HepG2 (cell line): Measurements from ENCODE around the gene CAMK2D. TPM values are rescaled to one million over a fixed set of nuclear protein-coding genes. Genes with fewer than 3 reads are reported as not detected.
A peak's percentile ranks its signal among the peaks of the same experiment; 100 is the strongest.

Experiments used
- ELF3 ChIP-seq: IDR thresholded peaks from 2 replicates; pipeline ENCODE4 v1.6.1; 2016; ENCODE audit warnings: missing genetic modification reagents, missing compliant biosample characterization
- HDAC1 ChIP-seq: sonication (generic); formaldehyde crosslinking; IDR thresholded peaks from 2 replicates; pipeline ENCODE4 v1.5.1; 2020; ENCODE audit warnings: mild to moderate bottlenecking, missing genetic modification reagents
- PCBP1 ChIP-seq: fragments of 200-400 bp; formaldehyde crosslinking; IDR thresholded peaks from 2 replicates; pipeline ENCODE4 v1.6.1; 2017; ENCODE audit warnings: mild to moderate bottlenecking, low read depth, low read length, borderline replicate concordance
- YEATS2 ChIP-seq: sonication (generic); formaldehyde crosslinking; IDR thresholded peaks from 2 replicates; pipeline ENCODE4 v1.4.0; 2020; ENCODE audit warnings: missing genetic modification reagents, borderline replicate concordance
- ZNF343 ChIP-seq: sonication (generic); formaldehyde crosslinking; IDR thresholded peaks from 2 replicates; pipeline ENCODE4 v1.4.0; 2020; ENCODE audit warnings: mild to moderate bottlenecking, missing genetic modification reagents
- polyA plus RNA-seq, 8 experiments: library from polyadenylated mRNA; depleted of rRNA in 3 of 8; stranded (reverse) in 7 of 8; unstranded in 1 of 8; fragments of >200 nt; fragmentation: Illumina TruSeq in 4 of 8; extraction: Trizol in 4 of 8; gene quantifications; 2 replicates each; pipeline versions ENCODE4 v1.2.1 to v1.2.3, GENCODE V29; 2011 to 2016; ENCODE audit warnings: low read depth in 4 of 8, missing spikeins in 1 of 8, mixed read lengths in 1 of 8; ENCODE audit not compliant: insufficient read depth in 1 of 8
- total RNA-seq, 5 experiments: library from RNA; depleted of rRNA; stranded (reverse); fragments of >200 nt; fragmentation: Illumina TruSeq; extraction: Trizol; gene quantifications; 2 replicates each; pipeline ENCODE4 v1.2.3, GENCODE V29; 2016; ENCODE audit warnings: low read depth in 1 of 5
- TF ChIP-seq, protein P1 (sequence below), 2 experiments: sonication (generic) in 1 of 2; formaldehyde crosslinking in 1 of 2; IDR thresholded peaks; 2 replicates each; pipeline versions ENCODE4 v1.4.0 to v1.6.1; 2018 to 2020; ENCODE audit warnings: missing genetic modification reagents in 2 of 2, borderline replicate concordance in 1 of 2, low read depth in 1 of 2, mild to moderate bottlenecking in 1 of 2, missing biosample characterization in 1 of 2
- TF ChIP-seq, protein P2 (sequence below): sonication (generic); formaldehyde crosslinking; IDR thresholded peaks from 2 replicates; pipeline ENCODE4 v1.4.0; 2020; ENCODE audit warnings: mild to moderate bottlenecking, missing genetic modification reagents, borderline replicate concordance
- TF ChIP-seq, protein P3 (sequence below): sonication (generic); formaldehyde crosslinking; IDR thresholded peaks from 2 replicates; pipeline ENCODE4 v1.4.0; 2020; ENCODE audit warnings: missing genetic modification reagents, borderline replicate concordance
- TF ChIP-seq, protein P4 (sequence below): IDR thresholded peaks from 2 replicates; pipeline ENCODE4 v1.6.1; 2016; ENCODE audit warnings: low read depth, missing genetic modification reagents, missing compliant biosample characterization

The CAMK2D gene
- total and polyA plus RNA-seq, 2 of the 13 experiments (the other 11 are each of a cell fraction or from before 2014, with no cell fraction given): 18.0 to 65.4 TPM

DNA sequence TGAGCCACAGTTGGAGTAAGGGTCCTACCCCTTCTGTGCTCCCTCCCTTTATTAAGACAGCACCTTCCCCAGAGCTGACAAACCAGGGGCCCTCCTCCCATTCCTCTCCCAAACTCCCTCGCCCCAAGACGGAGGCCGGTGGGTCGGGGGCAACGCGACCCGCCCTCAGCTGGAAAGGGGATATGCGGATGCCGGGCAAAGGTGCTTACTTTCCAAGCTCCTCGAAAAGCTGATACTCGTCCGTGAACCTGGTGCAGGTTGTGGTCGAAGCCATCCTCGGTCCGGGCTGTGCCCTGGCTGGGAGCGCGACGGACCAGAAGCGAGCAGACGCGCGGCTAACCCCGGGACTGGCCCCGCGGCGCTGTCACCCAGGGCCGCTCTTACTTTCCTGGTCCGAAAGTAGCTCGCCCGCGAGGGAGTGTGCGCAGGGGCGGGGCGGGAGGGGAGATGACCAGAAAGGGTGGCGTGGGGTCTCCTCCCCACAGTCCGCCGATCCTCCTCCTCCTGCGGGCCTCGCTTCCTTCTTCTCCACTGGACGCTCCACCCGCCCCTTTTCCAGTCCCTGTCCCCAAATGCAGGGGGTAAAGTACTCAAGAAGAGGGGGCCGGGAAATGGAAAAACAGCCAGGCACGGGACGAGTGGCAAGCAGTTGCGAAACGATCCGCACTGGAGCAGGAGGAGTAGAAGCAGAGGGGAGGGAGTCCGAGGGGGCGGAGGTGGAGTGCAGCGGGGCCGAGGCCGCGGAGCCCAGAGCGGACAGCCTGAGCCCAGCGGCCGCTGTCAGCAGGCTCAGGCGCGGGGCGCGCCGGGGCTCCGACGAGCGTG, 531 bp downstream of the CAMK2D start (continued):
- TF ChIP-seq, protein P1, sequence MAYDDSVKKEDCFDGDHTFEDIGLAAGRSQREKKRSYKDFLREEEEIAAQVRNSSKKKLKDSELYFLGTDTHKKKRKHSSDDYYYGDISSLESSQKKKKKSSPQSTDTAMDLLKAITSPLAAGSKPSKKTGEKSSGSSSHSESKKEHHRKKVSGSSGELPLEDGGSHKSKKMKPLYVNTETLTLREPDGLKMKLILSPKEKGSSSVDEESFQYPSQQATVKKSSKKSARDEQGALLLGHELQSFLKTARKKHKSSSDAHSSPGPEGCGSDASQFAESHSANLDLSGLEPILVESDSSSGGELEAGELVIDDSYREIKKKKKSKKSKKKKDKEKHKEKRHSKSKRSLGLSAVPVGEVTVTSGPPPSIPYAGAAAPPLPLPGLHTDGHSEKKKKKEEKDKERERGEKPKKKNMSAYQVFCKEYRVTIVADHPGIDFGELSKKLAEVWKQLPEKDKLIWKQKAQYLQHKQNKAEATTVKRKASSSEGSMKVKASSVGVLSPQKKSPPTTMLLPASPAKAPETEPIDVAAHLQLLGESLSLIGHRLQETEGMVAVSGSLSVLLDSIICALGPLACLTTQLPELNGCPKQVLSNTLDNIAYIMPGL (CRISPR knock-in tag; IDR thresholded peaks at IDR 0.05; ENCODE audit: borderline replicate concordance in 1 of 2, low read depth in 1 of 2): peak; percentile 7 to 69; a peak in 2 of 4 replicates
- TF ChIP-seq HDAC1 (CRISPR knock-in tag) (peak; percentile 53; the same call in 1 of the 2 replicates), ELF3 (CRISPR knock-in tag) (0 out of 2 replicates have a peak, but pooled peaks have one; percentile 3), PCBP1 (0 out of 2 replicates have a peak, but pooled peaks have one; percentile 56), ZNF343 (peak; percentile 70; the same call in 1 of the 2 replicates), YEATS2 (CRISPR knock-in tag) (no peak; the same call in 1 of the 2 replicates)
- TF ChIP-seq, protein P2, sequence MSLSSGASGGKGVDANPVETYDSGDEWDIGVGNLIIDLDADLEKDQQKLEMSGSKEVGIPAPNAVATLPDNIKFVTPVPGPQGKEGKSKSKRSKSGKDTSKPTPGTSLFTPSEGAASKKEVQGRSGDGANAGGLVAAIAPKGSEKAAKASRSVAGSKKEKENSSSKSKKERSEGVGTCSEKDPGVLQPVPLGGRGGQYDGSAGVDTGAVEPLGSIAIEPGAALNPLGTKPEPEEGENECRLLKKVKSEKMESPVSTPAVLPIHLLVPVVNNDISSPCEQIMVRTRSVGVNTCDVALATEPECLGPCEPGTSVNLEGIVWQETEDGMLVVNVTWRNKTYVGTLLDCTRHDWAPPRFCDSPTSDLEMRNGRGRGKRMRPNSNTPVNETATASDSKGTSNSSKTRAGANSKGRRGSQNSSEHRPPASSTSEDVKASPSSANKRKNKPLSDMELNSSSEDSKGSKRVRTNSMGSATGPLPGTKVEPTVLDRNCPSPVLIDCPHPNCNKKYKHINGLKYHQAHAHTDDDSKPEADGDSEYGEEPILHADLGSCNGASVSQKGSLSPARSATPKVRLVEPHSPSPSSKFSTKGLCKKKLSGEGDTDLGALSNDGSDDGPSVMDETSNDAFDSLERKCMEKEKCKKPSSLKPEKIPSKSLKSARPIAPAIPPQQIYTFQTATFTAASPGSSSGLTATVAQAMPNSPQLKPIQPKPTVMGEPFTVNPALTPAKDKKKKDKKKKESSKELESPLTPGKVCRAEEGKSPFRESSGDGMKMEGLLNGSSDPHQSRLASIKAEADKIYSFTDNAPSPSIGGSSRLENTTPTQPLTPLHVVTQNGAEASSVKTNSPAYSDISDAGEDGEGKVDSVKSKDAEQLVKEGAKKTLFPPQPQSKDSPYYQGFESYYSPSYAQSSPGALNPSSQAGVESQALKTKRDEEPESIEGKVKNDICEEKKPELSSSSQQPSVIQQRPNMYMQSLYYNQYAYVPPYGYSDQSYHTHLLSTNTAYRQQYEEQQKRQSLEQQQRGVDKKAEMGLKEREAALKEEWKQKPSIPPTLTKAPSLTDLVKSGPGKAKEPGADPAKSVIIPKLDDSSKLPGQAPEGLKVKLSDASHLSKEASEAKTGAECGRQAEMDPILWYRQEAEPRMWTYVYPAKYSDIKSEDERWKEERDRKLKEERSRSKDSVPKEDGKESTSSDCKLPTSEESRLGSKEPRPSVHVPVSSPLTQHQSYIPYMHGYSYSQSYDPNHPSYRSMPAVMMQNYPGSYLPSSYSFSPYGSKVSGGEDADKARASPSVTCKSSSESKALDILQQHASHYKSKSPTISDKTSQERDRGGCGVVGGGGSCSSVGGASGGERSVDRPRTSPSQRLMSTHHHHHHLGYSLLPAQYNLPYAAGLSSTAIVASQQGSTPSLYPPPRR (CRISPR knock-in tag): 0 out of 2 replicates have a peak, but pooled peaks have one; percentile 12
- TF ChIP-seq, protein P3, sequence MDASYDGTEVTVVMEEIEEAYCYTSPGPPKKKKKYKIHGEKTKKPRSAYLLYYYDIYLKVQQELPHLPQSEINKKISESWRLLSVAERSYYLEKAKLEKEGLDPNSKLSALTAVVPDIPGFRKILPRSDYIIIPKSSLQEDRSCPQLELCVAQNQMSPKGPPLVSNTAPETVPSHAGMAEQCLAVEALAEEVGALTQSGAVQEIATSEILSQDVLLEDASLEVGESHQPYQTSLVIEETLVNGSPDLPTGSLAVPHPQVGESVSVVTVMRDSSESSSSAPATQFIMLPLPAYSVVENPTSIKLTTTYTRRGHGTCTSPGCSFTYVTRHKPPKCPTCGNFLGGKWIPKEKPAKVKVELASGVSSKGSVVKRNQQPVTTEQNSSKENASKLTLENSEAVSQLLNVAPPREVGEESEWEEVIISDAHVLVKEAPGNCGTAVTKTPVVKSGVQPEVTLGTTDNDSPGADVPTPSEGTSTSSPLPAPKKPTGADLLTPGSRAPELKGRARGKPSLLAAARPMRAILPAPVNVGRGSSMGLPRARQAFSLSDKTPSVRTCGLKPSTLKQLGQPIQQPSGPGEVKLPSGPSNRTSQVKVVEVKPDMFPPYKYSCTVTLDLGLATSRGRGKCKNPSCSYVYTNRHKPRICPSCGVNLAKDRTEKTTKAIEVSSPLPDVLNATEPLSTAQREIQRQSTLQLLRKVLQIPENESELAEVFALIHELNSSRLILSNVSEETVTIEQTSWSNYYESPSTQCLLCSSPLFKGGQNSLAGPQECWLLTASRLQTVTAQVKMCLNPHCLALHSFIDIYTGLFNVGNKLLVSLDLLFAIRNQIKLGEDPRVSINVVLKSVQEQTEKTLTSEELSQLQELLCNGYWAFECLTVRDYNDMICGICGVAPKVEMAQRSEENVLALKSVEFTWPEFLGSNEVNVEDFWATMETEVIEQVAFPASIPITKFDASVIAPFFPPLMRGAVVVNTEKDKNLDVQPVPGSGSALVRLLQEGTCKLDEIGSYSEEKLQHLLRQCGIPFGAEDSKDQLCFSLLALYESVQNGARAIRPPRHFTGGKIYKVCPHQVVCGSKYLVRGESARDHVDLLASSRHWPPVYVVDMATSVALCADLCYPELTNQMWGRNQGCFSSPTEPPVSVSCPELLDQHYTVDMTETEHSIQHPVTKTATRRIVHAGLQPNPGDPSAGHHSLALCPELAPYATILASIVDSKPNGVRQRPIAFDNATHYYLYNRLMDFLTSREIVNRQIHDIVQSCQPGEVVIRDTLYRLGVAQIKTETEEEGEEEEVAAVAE (CRISPR knock-in tag): no peak
- TF ChIP-seq, protein P4, sequence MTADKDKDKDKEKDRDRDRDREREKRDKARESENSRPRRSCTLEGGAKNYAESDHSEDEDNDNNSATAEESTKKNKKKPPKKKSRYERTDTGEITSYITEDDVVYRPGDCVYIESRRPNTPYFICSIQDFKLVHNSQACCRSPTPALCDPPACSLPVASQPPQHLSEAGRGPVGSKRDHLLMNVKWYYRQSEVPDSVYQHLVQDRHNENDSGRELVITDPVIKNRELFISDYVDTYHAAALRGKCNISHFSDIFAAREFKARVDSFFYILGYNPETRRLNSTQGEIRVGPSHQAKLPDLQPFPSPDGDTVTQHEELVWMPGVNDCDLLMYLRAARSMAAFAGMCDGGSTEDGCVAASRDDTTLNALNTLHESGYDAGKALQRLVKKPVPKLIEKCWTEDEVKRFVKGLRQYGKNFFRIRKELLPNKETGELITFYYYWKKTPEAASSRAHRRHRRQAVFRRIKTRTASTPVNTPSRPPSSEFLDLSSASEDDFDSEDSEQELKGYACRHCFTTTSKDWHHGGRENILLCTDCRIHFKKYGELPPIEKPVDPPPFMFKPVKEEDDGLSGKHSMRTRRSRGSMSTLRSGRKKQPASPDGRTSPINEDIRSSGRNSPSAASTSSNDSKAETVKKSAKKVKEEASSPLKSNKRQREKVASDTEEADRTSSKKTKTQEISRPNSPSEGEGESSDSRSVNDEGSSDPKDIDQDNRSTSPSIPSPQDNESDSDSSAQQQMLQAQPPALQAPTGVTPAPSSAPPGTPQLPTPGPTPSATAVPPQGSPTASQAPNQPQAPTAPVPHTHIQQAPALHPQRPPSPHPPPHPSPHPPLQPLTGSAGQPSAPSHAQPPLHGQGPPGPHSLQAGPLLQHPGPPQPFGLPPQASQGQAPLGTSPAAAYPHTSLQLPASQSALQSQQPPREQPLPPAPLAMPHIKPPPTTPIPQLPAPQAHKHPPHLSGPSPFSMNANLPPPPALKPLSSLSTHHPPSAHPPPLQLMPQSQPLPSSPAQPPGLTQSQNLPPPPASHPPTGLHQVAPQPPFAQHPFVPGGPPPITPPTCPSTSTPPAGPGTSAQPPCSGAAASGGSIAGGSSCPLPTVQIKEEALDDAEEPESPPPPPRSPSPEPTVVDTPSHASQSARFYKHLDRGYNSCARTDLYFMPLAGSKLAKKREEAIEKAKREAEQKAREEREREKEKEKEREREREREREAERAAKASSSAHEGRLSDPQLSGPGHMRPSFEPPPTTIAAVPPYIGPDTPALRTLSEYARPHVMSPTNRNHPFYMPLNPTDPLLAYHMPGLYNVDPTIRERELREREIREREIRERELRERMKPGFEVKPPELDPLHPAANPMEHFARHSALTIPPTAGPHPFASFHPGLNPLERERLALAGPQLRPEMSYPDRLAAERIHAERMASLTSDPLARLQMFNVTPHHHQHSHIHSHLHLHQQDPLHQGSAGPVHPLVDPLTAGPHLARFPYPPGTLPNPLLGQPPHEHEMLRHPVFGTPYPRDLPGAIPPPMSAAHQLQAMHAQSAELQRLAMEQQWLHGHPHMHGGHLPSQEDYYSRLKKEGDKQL: peak; percentile 24; the same call in 1 of the 2 replicates
